Fibroblast of the aortic adventitia (primary cell): ENCODE data around the gene CROCC2. TPM values are rescaled to one million over a fixed set of nuclear protein-coding genes. Genes with fewer than 3 reads are reported as not detected.

Experiments used
- DNase-seq: peaks from one replicate; pipeline ENCODE4 v3.0.0-alpha.2; 2010; ENCODE audit warnings: low read depth
- H3K4me3 ChIP-seq: 2 replicates; pipeline ENCODE4 v1.5.1; 2011; ENCODE audit warnings: low read depth, mild to moderate bottlenecking, control low read depth, low read length, moderate library complexity
- total RNA-seq: library from RNA; depleted of rRNA; stranded (reverse); fragments of >200 nt; gene quantifications from 2 replicates; pipeline ENCODE4 v1.2.3, GENCODE V29; 2012; ENCODE audit warnings: low replicate concordance
- TF ChIP-seq, protein P1 (sequence below): IDR thresholded peaks from 2 replicates; pipeline ENCODE4 v1.5.1; 2011; ENCODE audit warnings: mild to moderate bottlenecking, low read length, control low read depth, inconsistent platforms; ENCODE audit not compliant: insufficient read depth

The CROCC2 gene
- total RNA-seq, 1 donor, result under 0.01 TPM

DNA sequence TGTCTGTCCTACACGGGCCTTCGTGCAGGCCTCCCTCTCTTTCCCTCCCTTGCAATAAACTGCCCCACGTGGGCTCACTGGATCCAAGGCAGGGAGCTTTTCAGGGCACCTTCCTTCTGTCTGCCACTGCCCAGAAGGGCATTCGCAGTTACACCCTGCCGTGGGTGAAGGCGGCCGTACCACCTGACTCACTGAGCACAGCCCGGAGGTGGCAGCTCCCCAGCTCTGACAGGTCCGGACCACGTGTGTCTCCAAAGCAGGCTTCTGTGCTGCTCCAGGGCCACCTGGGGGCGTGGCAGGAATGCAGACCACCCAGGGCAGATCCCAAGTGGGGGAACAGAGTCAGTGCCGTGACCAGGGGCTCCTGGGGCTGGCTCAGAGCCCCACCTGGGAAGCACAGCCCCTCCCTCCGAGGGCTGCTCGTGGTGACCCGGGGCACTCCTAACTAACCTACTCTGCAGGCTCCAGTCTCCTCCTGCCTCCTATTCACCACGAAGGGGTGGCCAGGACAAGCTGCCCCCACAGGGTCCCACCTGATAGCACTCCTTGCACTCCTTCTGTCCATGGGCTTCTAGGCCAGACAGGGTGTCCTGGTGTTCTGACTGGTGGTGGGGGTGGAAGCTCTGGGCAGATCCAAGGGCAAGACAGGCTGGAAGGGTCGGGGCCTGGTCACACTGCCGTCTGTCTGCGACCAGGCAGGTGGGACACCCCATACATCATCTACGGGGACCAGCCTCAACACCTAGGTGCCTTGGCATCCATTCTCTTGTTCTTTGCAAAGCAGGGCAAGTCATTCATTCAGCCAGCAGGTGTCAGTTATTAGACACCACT lies 102.0 kb downstream of the CROCC2 start:
- no peak overlapping the region for H3K4me3 ChIP-seq
- DNase-seq, result no peak
- TF ChIP-seq, protein P1, sequence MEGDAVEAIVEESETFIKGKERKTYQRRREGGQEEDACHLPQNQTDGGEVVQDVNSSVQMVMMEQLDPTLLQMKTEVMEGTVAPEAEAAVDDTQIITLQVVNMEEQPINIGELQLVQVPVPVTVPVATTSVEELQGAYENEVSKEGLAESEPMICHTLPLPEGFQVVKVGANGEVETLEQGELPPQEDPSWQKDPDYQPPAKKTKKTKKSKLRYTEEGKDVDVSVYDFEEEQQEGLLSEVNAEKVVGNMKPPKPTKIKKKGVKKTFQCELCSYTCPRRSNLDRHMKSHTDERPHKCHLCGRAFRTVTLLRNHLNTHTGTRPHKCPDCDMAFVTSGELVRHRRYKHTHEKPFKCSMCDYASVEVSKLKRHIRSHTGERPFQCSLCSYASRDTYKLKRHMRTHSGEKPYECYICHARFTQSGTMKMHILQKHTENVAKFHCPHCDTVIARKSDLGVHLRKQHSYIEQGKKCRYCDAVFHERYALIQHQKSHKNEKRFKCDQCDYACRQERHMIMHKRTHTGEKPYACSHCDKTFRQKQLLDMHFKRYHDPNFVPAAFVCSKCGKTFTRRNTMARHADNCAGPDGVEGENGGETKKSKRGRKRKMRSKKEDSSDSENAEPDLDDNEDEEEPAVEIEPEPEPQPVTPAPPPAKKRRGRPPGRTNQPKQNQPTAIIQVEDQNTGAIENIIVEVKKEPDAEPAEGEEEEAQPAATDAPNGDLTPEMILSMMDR, result no peak

DNA sequence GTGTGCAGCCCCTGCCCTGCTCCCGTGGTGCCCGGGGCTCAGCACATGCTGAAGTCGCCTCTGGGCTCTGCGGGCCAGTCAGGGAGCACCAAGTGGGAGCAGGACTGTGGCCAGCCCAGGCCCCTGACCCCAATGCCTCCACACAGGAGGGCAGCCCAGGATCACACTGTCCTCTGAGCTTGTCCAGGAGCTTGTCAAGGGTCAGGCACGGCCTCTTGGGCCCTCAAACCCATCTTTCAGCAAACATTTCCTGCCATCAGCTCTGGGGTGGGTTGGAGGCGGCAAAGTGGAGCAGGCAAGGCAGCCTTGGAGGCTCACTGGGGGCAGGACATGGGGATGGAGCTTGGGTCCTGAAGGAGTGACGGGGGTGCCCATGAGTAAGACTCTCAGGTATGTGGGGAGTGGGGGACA lies 102.6 kb downstream of the CROCC2 start:
- TF ChIP-seq, protein P1, result no peak
- no peak for DNase-seq

DNA sequence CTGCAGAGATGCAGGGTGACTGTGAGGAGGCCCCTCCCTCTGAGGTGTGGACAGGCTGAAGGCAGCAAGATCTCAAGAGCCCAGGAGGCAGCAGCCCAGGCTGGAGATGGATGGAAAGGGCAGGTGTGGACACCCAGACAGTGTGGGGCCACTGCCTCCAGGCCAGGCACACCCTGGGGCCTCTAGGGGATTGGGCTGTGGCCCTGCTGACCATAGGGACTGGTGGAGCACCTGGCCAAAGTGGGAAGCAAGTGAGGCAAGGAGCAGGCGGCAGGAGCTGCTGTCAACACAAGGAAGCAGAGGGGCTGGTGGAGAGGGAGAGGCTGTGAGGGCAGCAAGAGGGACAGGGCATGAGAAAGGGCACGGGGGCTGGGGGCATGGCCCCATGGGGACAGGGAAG lies 103.1 kb downstream of the CROCC2 start:
- TF ChIP-seq, protein P1, result no peak
- DNase-seq, result no peak
- H3K4me3 ChIP-seq, result no peak overlapping the region

More for the DNA sequence above, 102.6 kb downstream of the CROCC2 start:
- H3K4me3 ChIP-seq, result no peak overlapping the region

DNA sequence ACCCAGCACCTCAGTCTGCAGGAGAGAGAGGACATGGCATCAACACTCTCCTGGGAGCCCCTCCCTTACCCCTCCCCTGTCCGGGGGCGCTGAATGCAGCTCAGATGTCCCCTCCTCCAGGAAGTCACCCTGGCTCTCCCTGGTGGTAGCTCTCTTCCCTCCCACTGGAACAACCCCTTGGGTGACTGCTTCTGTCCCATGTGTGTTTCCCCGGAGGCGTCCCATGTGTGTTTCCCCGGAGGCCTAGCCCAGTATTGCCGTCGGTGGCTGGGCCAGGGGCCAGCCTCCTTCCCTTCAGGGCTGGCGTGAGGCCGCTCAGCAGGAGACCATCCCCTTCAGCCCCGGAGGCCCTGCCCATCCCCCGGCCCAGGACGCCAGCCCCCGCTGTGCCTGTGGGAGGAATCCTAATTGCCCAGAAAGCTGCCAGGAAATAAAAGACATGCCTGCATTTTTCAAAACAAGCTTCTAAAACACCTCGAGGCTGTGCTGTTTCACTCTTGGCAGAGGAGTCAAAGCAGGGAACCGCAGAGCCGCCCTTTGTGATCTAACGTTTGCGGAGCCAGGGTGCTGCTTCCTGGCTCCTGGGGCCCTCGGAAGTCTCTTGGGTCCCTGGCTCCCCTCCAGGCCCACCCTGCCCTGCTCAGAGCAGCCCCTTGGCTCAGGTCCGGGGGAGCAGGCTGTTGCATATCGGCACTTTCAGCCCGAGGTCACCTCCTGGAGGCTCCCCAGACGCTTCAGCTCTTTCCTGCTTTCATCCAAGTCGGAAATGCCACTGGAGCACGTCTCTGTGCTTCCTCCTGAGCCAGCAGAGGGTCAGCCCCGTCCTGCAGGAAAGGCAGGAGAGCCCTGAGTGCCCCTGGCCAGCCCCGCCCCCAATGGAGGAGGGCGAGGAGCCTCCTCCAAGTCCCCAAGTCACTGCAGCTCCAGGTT lies 103.7 kb downstream of the CROCC2 start:
- peak overlapping the region; percentile 46 for H3K4me3 ChIP-seq
- peak; percentile 92 for DNase-seq
- TF ChIP-seq, protein P1, result no peak

DNA sequence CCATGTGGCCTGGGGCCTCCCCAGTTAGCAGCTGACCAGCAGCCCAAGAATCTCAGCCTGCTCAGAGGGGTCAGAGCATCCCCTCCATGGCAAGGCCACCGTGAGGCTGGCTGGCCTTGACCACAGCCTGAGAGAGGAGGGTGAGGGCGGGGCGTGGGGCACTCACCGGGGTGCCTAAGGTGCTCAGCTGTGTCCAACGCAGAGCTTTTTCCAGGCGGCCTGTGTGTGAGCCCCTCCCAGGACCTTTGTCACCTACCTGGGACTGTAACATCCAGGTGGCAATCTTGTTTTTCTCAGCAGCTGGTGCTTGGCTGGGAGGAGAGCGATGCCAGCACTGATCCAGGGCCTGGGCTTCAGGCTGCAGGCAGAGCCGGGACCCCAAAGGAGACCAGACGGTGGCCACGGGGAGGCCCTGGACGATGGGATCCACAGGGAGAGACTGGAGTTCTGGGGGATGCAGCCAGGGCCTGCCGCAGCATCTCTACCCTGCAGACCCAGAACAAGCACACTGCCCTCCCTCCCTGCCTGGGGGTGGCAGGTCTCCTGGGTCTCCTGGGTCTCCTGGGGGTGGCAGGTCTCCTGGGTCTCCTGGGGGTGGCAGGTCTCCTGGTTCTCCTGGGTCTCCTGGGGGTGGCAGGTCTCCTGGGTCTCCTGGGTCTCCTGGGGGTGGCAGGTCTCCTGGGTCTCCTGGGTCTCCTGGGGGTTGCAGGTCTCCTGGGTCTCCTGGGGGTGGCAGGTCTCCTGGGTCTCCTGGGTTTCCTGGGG lies 104.6 kb downstream of the CROCC2 start:
- H3K4me3 ChIP-seq, result no peak overlapping the region
- TF ChIP-seq, protein P1, result no peak
- DNase-seq, result no peak

DNA sequence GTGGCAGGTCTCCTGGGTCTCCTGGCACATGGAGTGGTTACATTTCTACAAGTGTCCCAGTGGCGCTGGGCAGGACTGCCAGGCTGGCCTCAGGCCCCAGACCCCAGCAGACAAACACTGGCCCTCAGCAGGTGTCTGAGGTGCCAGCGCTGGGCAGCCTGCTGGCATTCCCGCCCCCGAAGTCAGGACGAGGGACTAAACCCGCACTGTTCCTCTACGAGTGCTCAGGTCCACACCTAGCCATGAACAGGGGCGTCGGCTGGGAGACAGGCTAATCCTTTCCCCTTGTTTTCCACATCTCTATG lies 105.1 kb downstream of the CROCC2 start:
- TF ChIP-seq, protein P1, result no peak

More for the DNA sequence above, 105.1 kb downstream of the CROCC2 start:
- DNase-seq, result no peak
- H3K4me3 ChIP-seq, result no peak overlapping the region
